Activated effector memory CD4-positive, alpha-beta T cell treated with Interleukin-2 at 50 U/mL for 16 hours (primary cell): ENCODE measurements around the gene SAMM50.
"Not testable (repeated sequence)": the region's sequence is repeated elsewhere in the genome, so short reads cannot be mapped to it uniquely, and the experiment has no call there.

ENCODE experiments used
- DNase-seq: peaks from one replicate; pipeline ENCODE4 v3.0.0-alpha.2; 2020

Gene SAMM50

DNA sequence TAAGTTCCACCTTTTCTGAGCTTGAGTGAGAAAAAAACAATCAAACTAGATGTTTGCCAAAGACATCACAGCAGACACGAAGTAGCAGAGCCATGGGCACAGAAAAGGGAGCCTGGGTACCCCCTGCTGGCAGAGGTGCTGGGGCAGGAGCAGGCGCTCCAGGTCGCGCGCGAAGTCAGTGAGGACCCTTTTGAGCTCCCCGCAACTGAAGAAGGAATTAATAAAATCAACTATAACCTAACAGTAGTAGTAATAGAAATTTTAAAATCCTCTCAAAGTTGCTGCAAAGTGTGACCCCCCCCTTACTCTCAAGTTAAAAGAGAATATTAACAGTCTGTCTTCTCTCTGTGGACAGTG, 48.8 kb downstream of the SAMM50 start:
- no peak for DNase-seq

DNA sequence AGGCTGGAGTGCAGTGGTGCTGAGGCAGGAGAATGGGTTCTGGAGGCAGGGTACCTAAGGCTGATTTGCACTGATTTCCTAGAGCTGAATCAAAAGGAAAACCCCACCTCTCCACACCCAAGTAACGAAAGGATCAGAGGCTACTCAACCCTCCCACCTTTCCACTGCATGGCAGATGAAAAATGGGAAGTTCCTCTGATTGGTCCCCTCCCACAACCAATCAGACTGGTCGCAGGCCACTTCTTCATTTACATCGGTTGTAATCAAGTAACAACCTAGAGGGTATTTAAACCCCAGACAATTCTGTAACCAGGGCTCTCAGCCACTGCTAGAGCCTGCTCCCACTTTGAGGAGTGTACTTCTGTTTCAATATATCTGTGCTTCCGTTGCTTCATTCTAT, 50.3 kb downstream of the SAMM50 start:
- DNase-seq: no peak

DNA sequence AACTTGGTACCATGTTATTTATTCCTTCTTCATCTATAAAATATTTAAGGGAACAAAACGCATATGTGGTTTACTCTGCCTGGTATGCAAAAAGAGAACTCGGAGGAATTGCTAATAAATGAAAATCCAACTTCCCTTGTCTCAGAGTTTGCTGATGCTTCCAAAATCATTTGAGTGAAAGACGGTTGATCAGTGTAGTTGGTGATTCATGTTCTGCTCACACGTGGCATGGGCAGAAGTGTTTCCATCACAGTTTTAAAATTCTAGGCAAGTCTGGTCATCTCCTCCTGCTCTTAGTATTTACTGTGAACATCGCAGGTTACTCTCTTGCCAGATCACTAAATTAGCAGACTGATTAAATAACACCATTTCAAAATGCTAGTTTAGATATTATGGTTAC, 56.9 kb downstream of the SAMM50 start:
- DNase-seq: no peak

DNA sequence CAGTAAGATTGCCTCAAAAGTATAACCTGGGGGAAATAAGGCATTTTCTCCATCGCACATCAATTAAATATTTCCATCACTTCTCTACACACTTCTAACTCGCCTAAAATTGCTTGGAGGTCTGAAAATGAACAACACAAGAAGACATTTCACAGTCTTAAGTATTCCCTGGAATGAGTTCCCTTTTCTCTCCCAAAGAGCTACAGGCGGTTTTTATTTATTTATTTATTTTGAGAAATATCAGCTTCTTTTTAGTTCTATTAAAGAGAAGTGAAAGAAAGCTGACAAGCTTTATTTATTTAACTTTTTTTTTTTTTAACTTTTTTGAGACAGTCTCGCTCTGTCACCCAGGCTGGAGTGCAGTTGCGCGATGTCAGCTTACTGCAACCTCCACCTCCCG, 57.3 kb downstream of the SAMM50 start:
- no peak for DNase-seq

DNA sequence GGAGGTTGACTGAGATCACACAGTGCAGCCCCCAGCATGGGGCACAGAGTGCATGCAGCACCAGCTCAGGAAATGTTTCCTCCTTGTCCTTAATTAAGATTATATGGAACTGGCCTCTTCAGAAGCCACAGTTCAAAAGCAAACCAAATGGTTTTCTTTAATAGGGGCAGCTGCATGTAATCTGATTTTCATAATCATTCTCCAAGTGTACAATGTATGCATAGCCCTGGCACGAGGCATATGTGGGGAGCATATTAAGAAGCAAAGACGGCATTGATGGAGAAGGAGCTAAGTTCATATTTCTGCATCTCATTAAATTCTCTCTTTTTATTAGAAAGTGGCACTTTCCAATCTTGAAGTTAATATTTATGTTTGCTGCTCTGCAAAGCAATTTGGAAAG, 59.0 kb downstream of the SAMM50 start:
- no peak for DNase-seq

DNA sequence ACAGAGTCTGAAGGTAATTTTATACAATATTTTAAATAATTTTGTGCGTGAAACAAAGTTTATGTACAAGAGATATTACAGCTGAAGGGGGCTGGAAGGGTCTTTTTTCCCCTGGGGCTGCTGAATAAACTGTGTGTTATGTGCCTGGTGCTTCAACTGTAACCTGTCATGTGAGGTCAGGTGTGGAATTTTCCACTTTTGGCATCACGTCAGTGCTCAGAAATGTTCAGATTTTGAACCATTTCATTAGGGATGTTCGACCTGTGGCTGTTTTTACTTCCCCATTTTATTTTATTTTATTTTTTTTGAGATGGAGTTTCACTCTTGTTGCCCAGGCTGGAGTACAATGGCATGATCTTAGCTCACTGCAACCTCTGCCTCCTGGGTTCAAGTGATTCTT, 61.3 kb downstream of the SAMM50 start:
- not testable (repeated sequence) for DNase-seq

DNA sequence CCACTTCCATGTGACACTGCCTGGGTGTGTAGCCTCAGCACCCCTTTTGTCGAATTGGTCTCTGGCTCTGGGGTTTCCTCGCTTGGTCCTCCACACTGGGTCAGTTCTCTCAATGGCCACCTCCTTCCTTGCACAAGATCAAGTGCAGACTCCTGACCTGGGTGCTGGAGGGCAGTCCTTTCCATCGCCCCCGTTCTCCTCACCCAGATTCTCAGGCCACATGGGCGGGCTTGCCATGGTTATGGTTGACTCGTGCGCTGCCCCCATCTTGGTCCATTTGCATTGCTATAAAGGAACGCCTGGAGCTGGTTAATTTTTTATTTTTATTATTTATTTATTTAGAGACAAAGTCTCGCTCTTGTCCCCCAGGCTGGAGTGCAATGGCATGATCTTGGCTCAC, 63.4 kb downstream of the SAMM50 start:
- DNase-seq: no peak

DNA sequence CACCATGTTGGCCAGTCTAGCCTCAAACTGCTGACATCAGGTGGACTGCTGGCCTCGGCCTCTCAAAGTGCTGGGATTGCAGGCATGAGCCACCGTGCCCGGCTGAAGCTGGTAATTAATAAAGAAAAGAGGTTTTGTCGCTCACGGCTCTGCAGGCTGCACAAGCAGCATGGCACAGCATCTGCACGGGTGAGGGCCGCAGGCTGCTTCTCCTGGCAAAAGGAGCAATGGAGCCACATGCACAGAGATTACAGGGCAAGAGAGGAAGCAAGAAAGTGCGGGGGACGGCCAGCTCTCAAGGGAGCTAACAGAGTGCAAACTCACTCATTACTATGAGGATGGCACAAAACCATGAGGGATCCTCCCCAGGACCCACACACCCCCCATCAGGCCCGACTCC, 64.2 kb downstream of the SAMM50 start:
- no peak for DNase-seq

DNA sequence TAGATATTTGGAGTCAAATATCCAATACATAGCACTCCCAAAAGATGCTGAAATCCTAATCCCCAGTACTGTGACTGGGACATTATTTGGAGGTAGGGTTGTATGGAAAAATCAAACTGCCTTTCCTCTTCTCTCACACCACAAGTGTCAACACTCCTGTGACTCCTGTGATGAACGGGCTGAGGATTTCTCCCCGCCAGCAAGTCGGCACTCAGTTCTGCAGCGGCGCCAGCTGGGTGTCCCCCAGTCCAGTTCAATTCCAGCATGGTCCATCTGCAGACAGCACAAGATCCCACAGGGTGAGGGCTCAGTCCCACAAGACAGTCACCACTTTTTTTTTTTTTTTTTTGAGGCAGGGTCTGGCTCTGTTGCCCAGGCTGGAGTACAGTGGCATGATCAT, 64.6 kb downstream of the SAMM50 start:
- no peak for DNase-seq

DNA sequence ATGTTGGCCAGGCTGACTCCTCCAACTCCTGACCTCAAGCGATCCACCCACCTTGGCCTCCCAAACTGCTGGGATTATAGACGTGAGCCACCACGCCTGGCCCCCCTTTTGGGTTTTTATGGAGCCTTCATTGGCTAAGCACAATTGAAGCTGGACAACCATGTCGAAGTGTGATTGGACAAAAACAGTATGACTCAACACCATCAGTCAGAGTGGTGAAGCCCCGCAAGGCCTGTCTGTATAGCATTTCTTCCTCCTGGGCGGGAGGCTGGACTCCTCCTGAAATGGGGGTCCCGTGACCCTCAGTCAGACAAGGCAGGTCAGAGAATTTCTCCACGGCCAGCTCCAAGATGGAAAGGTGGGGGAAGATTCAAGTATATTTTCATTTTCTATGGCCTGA, 65.7 kb downstream of the SAMM50 start:
- DNase-seq: no peak

DNA sequence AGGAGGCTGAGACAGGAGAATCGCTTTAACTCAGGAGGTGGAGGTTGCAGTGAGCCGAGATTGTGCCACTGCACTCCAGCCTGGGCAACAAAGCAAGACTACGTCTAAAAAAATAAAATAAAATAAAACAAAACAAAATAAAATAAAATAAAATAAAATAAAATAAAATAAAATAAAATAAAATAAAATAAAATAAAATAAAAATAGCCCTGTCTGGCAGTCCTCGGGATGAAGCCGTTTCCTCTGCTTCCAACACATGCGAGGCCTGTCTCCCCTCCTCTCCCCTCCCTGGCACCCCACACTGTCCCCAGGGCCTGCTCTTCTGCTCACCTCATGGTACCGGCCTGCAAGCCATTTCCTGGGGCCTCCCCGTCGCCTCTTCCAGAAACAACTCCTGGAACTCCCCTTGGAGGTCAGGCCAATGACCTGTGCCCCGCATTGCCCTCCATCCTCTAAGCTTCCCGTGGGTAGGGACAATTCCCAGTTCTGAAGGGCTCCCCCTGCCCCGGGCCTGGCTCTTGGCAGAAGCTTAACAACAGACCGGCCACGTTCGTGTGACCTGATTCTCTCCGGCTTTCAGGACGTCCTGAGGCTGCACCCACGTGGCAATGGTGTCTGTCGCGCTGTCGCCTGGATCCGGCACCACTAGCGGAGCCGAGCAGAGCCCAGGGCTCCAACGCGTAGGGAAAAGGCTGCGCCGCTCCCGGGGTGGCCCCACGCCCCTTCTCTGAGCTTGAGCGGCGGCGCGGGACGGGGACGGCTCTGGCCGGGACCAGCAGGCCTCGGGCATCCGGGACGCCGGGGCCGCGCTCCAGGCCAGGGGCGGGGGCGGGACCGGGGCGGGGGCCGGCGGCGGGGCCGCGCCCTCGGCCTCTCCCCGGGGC, 68.4 kb downstream of the SAMM50 start:
- no peak for DNase-seq

DNA sequence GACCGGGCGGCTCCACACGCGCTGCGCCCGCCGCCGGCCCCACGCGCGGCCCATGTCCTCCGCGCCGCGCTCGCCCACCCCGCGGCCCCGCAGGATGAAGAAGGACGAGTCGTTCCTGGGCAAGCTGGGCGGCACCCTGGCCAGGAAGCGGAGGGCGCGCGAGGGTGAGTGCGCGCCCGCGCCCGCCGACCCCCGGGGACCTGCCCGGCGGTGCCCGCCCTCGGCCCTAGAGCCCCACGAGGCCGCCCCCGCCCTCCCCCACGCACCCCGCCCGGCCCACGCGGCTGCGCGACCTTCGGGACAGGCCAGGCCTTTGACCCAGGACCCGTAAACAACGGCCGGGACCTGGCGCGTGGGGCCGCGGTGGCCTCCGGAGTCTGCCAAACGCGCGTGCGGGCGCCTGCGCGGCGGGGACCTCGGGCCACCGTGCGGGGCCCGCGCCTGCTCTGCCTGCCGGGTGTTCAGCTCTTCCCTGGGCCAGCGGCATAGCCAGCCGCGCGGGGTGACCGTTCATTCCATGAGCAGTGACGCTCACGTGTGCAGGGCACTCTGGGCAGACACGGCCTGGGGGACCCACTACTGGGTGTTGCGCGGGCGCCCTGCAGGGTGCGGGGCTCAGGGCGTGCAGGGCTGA, 69.2 kb downstream of the SAMM50 start, which contains the start of gene PARVB:
PARVB (plus strand) TSS at position 15 of the 634 bp plus-strand sequence; CDS start at position 53, 38 bp downstream.
- DNase-seq: no peak

DNA sequence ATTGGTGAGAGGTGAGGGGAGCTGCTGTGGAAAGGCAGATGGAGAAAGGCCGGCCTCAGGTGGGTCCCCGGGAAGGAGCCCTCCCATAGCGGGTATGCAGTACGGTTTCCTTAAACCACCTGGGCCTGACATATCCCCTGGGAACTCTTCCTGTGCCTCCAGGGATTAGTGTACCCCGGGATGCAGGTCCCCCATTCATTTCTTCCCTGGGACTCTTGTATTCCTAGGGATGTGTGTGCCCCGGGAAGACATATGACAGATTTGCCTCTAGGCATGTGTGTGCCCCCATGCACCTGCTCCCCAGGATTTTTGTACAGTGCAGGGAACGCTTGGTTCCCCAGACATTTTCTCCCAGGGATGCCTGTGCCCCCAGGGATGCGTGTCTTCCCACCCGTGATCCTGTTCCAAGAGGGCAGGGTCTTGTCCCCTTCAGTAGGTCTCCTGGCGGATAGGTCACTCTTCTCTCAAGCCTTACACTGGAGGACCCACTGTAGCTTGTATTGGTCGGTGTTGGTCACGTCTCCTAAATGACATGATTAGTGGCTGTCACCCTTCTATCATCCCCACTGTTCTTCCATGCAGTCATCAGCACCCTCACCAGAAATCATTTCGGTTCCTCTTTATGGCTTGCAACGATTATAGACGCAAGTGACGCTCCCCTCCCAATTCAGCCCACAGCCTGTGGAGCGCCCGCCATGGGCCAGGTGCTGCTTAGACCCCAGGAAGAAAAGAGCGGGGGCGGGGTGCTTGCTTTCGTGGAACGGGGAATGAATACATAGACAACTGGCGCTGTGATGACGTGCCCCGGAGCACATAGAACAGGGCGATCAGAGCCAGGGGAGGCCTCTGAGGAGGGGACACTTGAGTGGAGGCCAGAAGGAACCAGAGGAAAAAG, 70.2 kb downstream of the SAMM50 start:
- DNase-seq: no peak

DNA sequence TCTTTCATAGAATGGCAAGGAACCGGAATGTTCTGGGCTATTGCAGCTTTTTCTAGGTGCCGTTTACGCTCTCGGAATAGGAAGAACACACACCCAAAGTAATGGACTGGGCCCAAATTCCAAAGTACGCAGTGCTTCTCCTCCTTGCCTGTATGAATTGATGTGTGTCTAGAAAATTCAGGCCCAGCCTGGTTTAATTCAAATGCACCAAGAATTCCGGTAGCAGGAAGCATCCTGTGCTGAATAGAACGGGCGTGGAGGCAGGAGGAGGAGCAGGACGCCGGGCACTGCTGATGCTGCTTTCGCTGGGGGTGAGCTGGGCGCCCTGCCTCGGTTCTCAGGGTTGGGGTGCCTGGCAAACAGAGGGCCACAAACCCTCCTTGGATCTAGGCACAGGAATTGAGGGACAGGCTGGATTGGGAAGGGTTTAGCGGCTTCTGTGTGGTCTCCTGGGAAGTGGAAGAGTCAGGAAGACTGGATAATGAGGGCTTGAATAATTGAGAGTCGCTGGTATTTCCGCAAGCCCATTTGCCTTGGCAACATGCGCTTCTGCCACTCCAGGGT, 70.9 kb downstream of the SAMM50 start:
- no peak for DNase-seq

DNA sequence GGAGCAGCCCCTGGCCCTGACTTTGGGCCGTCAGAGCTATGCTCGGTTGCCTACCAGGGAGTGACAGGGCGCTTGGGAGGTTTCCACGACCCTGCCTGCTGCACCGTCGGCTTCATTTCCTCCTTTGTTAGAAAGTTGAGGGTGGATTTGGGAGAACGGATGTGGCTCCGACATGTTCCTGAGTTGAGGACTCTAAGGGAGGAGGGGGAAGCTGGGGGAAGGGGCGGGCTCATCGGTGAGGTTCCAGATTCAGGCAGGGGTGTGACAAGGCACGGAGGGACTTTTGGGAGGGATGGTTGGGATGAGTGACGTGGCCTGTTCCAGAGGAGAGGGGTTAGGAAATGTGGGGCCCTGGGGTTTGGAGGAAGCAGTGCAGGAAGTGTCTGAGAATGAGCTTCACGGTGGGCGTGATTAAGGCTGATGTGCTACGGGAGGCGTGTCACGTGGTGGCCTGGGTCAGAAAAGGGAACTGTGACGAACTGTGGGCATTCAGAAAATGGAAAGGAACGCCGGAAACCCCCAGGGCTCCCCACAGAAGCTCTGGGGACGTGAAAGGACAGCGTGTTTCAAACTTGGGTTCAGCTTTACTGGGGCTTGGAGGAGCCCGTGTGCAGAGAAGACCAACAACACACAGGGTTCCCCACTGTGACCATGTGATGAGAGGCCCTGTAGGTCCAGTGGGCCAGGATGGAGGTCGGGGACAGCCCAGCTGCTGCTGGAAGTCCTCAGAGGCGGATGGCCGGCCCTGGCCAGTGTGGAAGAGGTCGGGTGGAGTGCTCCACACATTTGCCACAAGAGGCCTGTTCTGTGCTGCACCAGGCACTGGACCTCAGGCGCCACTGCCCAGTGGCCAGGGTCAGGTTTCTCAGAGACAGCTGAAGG, 71.6 kb downstream of the SAMM50 start:
- DNase-seq: peak; percentile 31

DNA sequence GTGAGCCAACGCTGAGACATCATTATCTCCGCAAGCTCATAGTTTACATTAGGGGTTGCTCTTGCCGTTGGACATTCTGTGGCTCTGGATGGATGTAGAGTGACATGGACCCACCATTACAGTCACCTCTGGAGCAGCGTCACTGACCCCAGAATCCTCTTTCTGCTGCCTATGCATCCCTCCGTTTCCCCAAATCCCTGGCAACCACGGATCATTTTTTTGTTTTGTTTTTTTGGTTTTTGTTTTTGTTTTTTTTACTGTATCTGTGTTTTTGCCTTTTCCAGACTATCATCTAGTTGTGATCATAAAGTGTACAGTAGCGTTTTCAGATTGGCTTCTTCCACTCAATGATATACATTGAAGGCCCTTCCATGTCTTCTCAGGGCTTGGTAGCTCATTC, 72.8 kb downstream of the SAMM50 start:
- no peak for DNase-seq

DNA sequence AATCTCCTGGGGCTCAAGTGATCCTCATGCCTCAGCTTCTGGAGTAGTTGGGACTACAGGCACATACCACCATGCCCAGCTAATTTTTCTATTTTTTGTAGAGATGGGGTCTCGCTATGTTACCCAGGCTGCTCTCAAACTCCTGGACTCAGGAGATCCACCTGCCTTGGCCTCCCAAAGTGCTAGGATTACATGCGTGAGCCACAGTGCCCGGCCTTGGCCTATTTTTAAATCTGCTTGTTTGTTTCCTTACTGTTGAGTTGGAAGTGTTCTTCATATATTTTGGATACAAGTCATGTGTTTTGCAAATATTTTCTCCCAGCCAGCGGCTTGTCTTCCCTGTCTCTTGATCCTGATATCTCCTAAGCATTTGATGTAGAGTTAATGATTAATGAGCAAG, 73.8 kb downstream of the SAMM50 start:
- no peak for DNase-seq

DNA sequence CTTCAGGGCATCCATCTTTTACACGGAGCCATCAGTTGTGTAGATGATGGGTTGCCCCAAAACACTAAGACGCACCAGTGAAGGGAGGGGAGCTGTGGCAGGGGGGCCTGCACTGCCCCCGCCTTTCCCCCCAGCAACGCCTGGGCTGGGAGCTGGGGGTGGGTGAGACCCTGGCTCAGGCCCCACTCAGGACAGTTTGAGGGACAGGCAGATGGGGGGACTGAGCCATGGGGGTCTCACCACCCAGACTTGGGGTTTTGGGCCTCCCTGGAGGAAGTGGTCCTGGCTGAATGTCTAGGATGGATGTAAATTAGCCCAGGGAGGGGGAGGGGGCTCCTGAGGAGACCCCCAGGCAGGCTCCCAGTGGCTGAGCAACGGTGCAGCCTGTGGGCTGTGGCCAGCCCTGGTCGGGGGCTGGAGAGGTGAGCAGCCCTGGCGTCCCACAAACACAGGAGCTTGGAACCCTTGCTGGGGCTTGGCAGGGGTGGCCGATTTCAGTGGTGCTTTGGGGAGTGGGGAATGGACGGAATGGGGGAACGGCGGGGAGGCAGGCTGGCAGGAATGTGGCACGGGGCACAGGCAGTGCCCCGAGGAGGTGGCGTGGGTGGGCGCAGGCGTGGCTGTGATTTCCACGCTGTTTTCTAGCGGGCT, 74.9 kb downstream of the SAMM50 start:
- no peak for DNase-seq

DNA sequence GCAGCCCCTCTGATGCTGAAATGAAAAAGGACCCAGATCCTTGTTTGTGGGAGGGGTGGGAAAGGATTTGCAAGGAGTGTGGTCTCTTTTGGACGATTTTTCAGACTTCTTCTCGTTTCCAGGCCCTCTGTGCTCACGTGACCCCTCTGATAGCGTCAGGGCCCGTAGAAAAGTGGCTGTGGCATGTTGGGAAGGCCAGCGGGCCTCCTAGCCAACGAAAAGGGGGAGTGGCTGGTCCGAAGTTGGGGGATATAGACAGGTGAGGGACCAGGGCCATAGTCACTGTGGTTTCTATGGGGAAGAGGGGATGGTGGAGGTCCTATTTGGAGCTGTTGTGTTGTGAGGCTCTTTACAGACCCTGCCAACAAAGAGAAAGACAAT, 75.5 kb downstream of the SAMM50 start:
- no peak for DNase-seq

DNA sequence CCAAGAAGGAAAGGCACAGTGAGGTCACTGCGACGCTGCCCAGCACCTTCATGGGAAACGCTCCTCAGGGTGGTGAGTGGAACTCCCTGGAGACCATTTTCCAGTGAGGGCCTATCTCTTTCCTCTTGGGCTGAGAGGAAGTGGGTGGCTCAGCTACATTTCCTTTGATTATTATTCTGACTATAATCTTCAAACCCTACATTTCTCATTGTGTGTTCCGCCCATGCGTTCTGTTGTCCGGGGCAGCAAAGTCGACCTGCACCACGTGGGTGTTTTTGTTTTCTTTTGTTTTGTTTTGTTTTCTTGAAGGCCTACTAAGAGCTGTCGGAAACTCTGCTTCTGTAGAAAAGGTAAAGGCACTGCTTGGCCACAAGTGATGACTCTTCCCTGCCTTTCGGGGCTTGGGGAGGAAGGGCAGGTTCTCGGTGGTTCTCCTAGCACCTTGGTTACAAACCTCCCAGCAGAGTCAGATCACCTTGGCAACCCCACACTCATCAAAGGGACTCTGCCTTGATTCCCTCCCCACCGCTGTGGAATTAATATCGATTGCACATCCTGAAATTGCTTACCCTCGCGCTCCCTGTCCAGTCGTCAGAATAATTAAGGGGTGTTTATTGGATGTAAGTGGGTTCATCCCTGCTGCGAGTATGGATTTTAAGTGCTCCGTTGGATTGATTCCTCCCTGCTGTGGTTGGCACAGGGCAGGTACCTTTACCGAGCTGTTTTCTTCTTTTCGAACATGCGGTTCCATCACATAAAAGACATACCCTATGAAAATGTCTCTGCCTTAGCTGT, 76.1 kb downstream of the SAMM50 start:
- no peak for DNase-seq
